OCI-LY7 (cell line): Measurements from ENCODE around the gene CECR2. TPM values are rescaled to one million over a fixed set of nuclear protein-coding genes. Genes with fewer than 3 reads are reported as not detected.

Source experiments
- BruUV-seq: library from RNA; stranded (reverse); fragments of 400-500 nt; replicated peaks from 2 replicates; lab custom pipeline; 2021; lab: Mats Ljungman, UMichigan
- CTCF ChIA-PET: fragments of 300-600 bp; sonication (Branson Sonifier 250); formaldehyde crosslinking; loops from one replicate; lab custom pipeline; 2022; ENCODE audit warnings: antibody characterized with exemption; ENCODE audit not compliant: unreplicated experiment; lab: Charles Lee
- POLR2A ChIA-PET: fragments of 300-600 bp; sonication (Branson Sonifier 250); formaldehyde crosslinking; loops from one replicate; lab custom pipeline; 2022; ENCODE audit warnings: antibody characterized with exemption; lab: Charles Lee
- DNase-seq: peaks from one replicate; pipeline ENCODE4 v3.0.0-alpha.2; 2015; ENCODE audit warnings: low spot score
- H2AFZ ChIP-seq: fragments of 200-600 bp; sonication (generic), shearing (Covaris generic); 2 replicates; pipeline ENCODE4 v1.6.1; 2014; ENCODE audit warnings: mild to moderate bottlenecking, antibody characterized with exemption, low read length, moderate library complexity
- H3K27ac ChIP-seq: fragments of 200-600 bp; sonication (generic); 2 replicates; pipeline ENCODE4 v1.5.1; 2014; ENCODE audit warnings: mixed run types, low read depth, mild to moderate bottlenecking, moderate library complexity, low read length, inconsistent platforms; ENCODE audit not compliant: poor library complexity, severe bottlenecking
- H3K36me3 ChIP-seq: fragments of 200-600 bp; sonication (generic); 2 replicates; pipeline ENCODE4 v1.6.1; 2014; ENCODE audit warnings: mild to moderate bottlenecking, antibody characterized with exemption, low read length, moderate library complexity, mixed read lengths; ENCODE audit not compliant: insufficient read depth
- H3K4me1 ChIP-seq: fragments of 200-600 bp; sonication (generic); 2 replicates; pipeline ENCODE4 v1.5.1; 2014; ENCODE audit warnings: mild to moderate bottlenecking, low read length; ENCODE audit not compliant: insufficient read depth, poor library complexity, severe bottlenecking
- H3K4me2 ChIP-seq: fragments of 200-600 bp; sonication (generic); 2 replicates; pipeline ENCODE4 v1.6.1; 2014; ENCODE audit warnings: mild to moderate bottlenecking, low read length
- H3K4me3 ChIP-seq: fragments of 200-600 bp; sonication (generic); 2 replicates; pipeline ENCODE4 v1.5.1; 2014; ENCODE audit warnings: mild to moderate bottlenecking, low read depth, low read length; ENCODE audit not compliant: poor library complexity, severe bottlenecking
- H3K79me2 ChIP-seq: fragments of 200-600 bp; sonication (generic); 2 replicates; pipeline ENCODE4 v1.6.1; 2016; ENCODE audit warnings: low read depth, mild to moderate bottlenecking, low read length, moderate library complexity, mixed read lengths; ENCODE audit not compliant: insufficient read depth
- H3K9me2 ChIP-seq: fragments of 200-600 bp; sonication (generic); 2 replicates; pipeline ENCODE4 v1.6.1; 2016; ENCODE audit warnings: mild to moderate bottlenecking, low read length, mixed read lengths; ENCODE audit not compliant: insufficient read depth
- H3K9me3 ChIP-seq: fragments of 200-600 bp; sonication (generic); 2 replicates; pipeline ENCODE4 v1.6.1; 2014; ENCODE audit warnings: mild to moderate bottlenecking, mixed run types, low read length, mixed read lengths
- H4K20me1 ChIP-seq: fragments of 200-600 bp; sonication (generic); 2 replicates; pipeline ENCODE4 v1.6.1; 2014; ENCODE audit warnings: mild to moderate bottlenecking, antibody characterized with exemption, low read length, moderate library complexity, mixed read lengths; ENCODE audit not compliant: insufficient read depth
- CTCF ChIP-seq: fragments of 200-600 bp; sonication (generic); conservative IDR thresholded peaks from 2 replicates; pipeline ENCODE4 v1.5.1; 2014; ENCODE audit warnings: mild to moderate bottlenecking, antibody characterized with exemption, low read length, moderate library complexity, mixed read lengths
- EZH2phosphoT487 ChIP-seq: fragments of 200-600 bp; sonication (generic); IDR thresholded peaks from 2 replicates; pipeline ENCODE4 v1.6.1; 2018; ENCODE audit warnings: low read depth, borderline replicate concordance, mild to moderate bottlenecking, mixed run types, antibody characterized with exemption, low read length, moderate library complexity, mixed read lengths
- intact Hi-C: fragments of 100-400 bp; cut with micrococcal nuclease; formaldehyde crosslinking; loops from one replicate; pipeline ENCODE4 v1.10.0; 2022; ENCODE audit not compliant: unreplicated experiment
- total RNA-seq, 2 experiments: library from RNA; depleted of rRNA in 1 of 2; stranded (reverse); fragments of >200 nt in 1 of 2; shearing (Covaris generic) in 1 of 2; gene quantifications; 2 replicates each; pipeline ENCODE4 v1.2.3, GENCODE V29; 2014 to 2022

The CECR2 gene
- total RNA-seq, 2 experiments from 2014 or later, result 0.09 to 0.53 TPM

- intact Hi-C loops, result no loop called here
- H3K79me2 ChIP-seq, result no peaks in the 10 kb centered on the region
- BruUV-seq, result no TSS peak
- no peak overlapping the region for H3K4me2 ChIP-seq
- ChIA-PET POLR2A (interaction anchor here (0.7 to 1.3 kb wide), 2 partner anchors 9 to 117 kb away, joined by 3 to 4 read pairs; no protein-coding TSS in a partner anchor), CTCF (no interaction called here)
- H2AFZ ChIP-seq, result no peak overlapping the region
- H3K9me3 ChIP-seq, result no peaks in the 10 kb centered on the region
- no peaks in the 10 kb centered on the region for H3K9me2 ChIP-seq
- TF ChIP-seq CTCF (no peak), EZH2phosphoT487 (no peak)
- H3K4me1 ChIP-seq, result no peaks in the 10 kb centered on the region
- no peak for DNase-seq
- H4K20me1 ChIP-seq, result no peaks in the 10 kb centered on the region
- H3K27ac ChIP-seq, result no peak overlapping the region
- no peaks in the 10 kb centered on the region for H3K36me3 ChIP-seq
- no peak overlapping the region for H3K4me3 ChIP-seq
These were observed 167.0 kb downstream of the CECR2 start for GRCh38 chr22:17536269-17536668.

GRCh38 chr22:17537155-17537554 is 167.9 kb downstream of the CECR2 start:
- no TSS peak for BruUV-seq
- no peak for DNase-seq
- intact Hi-C loops, result no loop called here
- ChIA-PET CTCF (no interaction called here), POLR2A (interaction anchor here (0.8 to 1.3 kb wide), 2 partner anchors 10 to 15 kb away, joined by 4 read pairs; no protein-coding TSS in a partner anchor)
- Histone ChIP-seq H3K4me3 (no peak overlapping the region), H4K20me1 (no peaks in the 10 kb centered on the region), H3K4me1 (no peaks in the 10 kb centered on the region), H2AFZ (no peak overlapping the region), H3K27ac (no peak overlapping the region), H3K36me3 (no peaks in the 10 kb centered on the region), H3K9me2 (no peaks in the 10 kb centered on the region), H3K4me2 (no peak overlapping the region), H3K9me3 (no peaks in the 10 kb centered on the region), H3K79me2 (no peaks in the 10 kb centered on the region)
- no peak for TF ChIP-seq EZH2phosphoT487

GRCh38 chr22:17540481-17540880 is 171.2 kb downstream of the CECR2 start:
- H3K27ac ChIP-seq, result no peak overlapping the region
- H3K4me1 ChIP-seq, result no peaks in the 10 kb centered on the region
- no peaks in the 10 kb centered on the region for H3K36me3 ChIP-seq
- no peaks in the 10 kb centered on the region for H3K9me2 ChIP-seq
- no peaks in the 10 kb centered on the region for H4K20me1 ChIP-seq
- H3K4me2 ChIP-seq, result no peak overlapping the region
- no peak for DNase-seq
- ChIA-PET CTCF (no interaction called here), POLR2A (interaction anchor here (0.6 to 0.7 kb wide), 2 partner anchors 13 to 335 kb away, joined by 3 to 6 read pairs; no protein-coding TSS in a partner anchor)
- TF ChIP-seq EZH2phosphoT487 (no peak), CTCF (peak; percentile 70)
- no peak overlapping the region for H3K4me3 ChIP-seq
- H2AFZ ChIP-seq, result no peak overlapping the region
- H3K79me2 ChIP-seq, result no peaks in the 10 kb centered on the region
- no peaks in the 10 kb centered on the region for H3K9me3 ChIP-seq
- no TSS peak for BruUV-seq
- intact Hi-C loops, result no loop called here
